ENCODE results near the gene HACL1.

HACL1 gene

DNA sequence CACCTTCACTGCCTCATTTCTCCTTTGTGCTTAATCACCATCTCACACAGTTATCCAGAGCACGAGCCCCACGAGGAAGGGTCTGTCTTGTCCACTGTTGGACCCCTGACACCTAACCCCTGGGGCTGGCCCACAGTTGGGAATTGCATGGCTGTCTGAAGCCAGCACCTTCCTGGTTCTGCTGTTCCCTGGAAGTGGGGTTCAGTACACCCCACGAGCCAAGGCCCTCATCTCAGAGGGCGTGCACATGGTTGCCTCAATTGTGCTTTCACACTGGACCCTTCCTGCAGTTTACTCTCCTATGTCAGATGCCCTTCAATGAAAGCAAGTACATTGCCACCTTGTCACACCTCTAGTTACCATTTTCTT is 30.8 kb upstream of the HACL1 start:
- no peaks in the 10 kb centered on the region for H3K9me3 ChIP-seq
- peaks cover 8 to 16% of the 10 kb centered on the region in 2 experiments for H3K4me1 ChIP-seq (ENCODE audit: control insufficient read depth in 1 of 2, insufficient read depth in 1 of 2, low read depth in 1 of 2, low read length in 1 of 2)
- TF ChIP-seq, protein P1, sequence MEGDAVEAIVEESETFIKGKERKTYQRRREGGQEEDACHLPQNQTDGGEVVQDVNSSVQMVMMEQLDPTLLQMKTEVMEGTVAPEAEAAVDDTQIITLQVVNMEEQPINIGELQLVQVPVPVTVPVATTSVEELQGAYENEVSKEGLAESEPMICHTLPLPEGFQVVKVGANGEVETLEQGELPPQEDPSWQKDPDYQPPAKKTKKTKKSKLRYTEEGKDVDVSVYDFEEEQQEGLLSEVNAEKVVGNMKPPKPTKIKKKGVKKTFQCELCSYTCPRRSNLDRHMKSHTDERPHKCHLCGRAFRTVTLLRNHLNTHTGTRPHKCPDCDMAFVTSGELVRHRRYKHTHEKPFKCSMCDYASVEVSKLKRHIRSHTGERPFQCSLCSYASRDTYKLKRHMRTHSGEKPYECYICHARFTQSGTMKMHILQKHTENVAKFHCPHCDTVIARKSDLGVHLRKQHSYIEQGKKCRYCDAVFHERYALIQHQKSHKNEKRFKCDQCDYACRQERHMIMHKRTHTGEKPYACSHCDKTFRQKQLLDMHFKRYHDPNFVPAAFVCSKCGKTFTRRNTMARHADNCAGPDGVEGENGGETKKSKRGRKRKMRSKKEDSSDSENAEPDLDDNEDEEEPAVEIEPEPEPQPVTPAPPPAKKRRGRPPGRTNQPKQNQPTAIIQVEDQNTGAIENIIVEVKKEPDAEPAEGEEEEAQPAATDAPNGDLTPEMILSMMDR (IDR thresholded peaks at IDR 0.05), result no peak
- no peak overlapping the region for H3K27ac ChIP-seq
- peaks cover 5% of the 10 kb centered on the region for H3K36me3 ChIP-seq
- no peak overlapping the region for H3K4me3 ChIP-seq (ENCODE audit: low read depth in 1 of 2, low read length in 1 of 2)
- H3K27me3 ChIP-seq, result no peaks in the 10 kb centered on the region

DNA sequence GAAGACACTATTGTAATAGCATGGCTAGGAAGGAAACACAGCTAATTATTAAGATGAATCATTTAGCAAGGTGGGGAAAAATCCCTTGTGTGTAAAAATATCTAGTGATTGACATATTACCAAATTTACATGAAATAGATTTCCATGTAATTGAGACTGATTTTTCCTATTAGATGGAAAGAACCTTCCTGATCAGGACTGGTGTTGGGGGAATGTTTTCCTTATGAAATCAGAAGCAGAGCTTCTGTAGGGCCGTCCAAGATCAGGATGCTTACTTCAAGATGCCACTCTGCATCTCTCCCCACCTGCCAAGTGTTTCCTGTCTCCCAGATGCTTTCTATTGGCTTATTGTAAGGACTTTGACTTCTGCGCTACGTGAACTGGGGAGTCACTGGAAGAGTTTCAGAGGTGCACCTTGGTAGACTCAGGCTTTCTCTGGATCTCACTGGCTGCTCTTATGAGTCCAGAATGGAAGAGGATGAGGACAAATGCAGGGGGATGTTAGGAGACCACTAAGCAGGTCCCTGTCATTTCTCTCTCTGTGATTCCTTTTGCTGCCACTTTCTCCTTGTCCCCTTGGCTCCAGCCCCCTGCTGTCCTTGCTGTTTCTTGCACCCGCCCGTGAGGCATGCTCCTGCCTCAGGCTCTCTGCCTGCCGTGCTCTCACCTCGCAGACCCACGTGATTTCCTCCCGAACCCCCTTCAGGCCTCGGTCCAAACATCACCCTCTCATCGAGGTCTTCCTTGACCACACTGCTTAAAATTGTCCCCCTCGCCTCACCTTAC is 30.2 kb upstream of the HACL1 start:
- Histone ChIP-seq H3K9me3 (no peaks in the 10 kb centered on the region), H3K27me3 (no peaks in the 10 kb centered on the region), H3K36me3 (peaks cover 5% of the 10 kb centered on the region), H3K4me3 (ENCODE audit: low read depth in 1 of 2, low read length in 1 of 2) (no peak overlapping the region), H3K4me1 (ENCODE audit: control insufficient read depth in 1 of 2, insufficient read depth in 1 of 2, low read depth in 1 of 2, low read length in 1 of 2) (peaks cover 4 to 11% of the 10 kb centered on the region in 2 experiments), H3K27ac (no peak overlapping the region)
- TF ChIP-seq, protein P1 (IDR thresholded peaks at IDR 0.05), result no peak

- TF ChIP-seq, protein P1 (IDR thresholded peaks at IDR 0.05), result no peak
- no peak overlapping the region for H3K27ac ChIP-seq
- no peak overlapping the region for H3K4me3 ChIP-seq (ENCODE audit: low read depth in 1 of 2, low read length in 1 of 2)
- H3K9me3 ChIP-seq, result no peaks in the 10 kb centered on the region
- no peaks in the 10 kb centered on the region for H3K27me3 ChIP-seq
- H3K4me1 ChIP-seq (ENCODE audit: control insufficient read depth in 1 of 2, insufficient read depth in 1 of 2, low read depth in 1 of 2, low read length in 1 of 2), result peaks cover 0 to 5% of the 10 kb centered on the region in 2 experiments
- peaks cover 3% of the 10 kb centered on the region for H3K36me3 ChIP-seq
Observed at GRCh38 chr3:15630646-15631350, 29.4 kb upstream of the HACL1 start.

- TF ChIP-seq, protein P1 (IDR thresholded peaks at IDR 0.05), result peak; percentile 31
- H3K4me1 ChIP-seq (ENCODE audit: control insufficient read depth in 1 of 2, insufficient read depth in 1 of 2, low read depth in 1 of 2, low read length in 1 of 2), result peaks cover 0 to 5% of the 10 kb centered on the region in 2 experiments
- no peaks in the 10 kb centered on the region for H3K27me3 ChIP-seq
- H3K27ac ChIP-seq, result no peak overlapping the region
- H3K9me3 ChIP-seq, result no peaks in the 10 kb centered on the region
- H3K4me3 ChIP-seq (ENCODE audit: low read depth in 1 of 2, low read length in 1 of 2), result no peak overlapping the region
- no peaks in the 10 kb centered on the region for H3K36me3 ChIP-seq
Observed at GRCh38 chr3:15629860-15630597, 28.7 kb upstream of the HACL1 start.

GRCh38 chr3:15628967-15629366 is 27.6 kb upstream of the HACL1 start:
- no peaks in the 10 kb centered on the region for H3K36me3 ChIP-seq
- H3K27me3 ChIP-seq, result no peaks in the 10 kb centered on the region
- peaks cover 0 to 5% of the 10 kb centered on the region in 2 experiments for H3K4me1 ChIP-seq (ENCODE audit: control insufficient read depth in 1 of 2, insufficient read depth in 1 of 2, low read depth in 1 of 2, low read length in 1 of 2)
- H3K9me3 ChIP-seq, result no peaks in the 10 kb centered on the region
- TF ChIP-seq, protein P1 (IDR thresholded peaks at IDR 0.05), result no peak
- H3K4me3 ChIP-seq (ENCODE audit: low read depth in 1 of 2, low read length in 1 of 2), result no peak overlapping the region
- H3K27ac ChIP-seq, result no peak overlapping the region
